ENCODE results near the gene PLOD2. TPM values are rescaled to one million over a fixed set of nuclear protein-coding genes. Genes with fewer than 3 reads are reported as not detected.

Gene PLOD2
- total and polyA plus RNA-seq, 9 of the 15 experiments (the other 6 are each of a cell fraction or from before 2014, with no cell fraction given), result 0.18 to 1.5 (median 0.58) TPM

GRCh38 chr3:146085678-146086077 lies 75.3 kb downstream of the PLOD2 start:
- ChIA-PET POLR2A (no interaction called here), CTCF (ENCODE audit: low intra/inter-chr PET ratio) (interaction anchor here (0.6 kb wide), 1 partner anchor 9 kb away, joined by 3 read pairs; no protein-coding TSS in a partner anchor)
- in situ Hi-C loops (cut with MboI) (no loop called here), intact Hi-C loops (cut with micrococcal nuclease) (no loop called here)
- Histone ChIP-seq H3K9me3 (replicated peaks; ENCODE audit: control insufficient read depth, insufficient read depth, low read depth, low read length) (no peaks in the 10 kb centered on the region), H3K9ac (ENCODE audit: insufficient read depth in 1 of 2, low read depth in 2 of 2, low read length in 2 of 2) (no peak overlapping the region), H3K4me2 (ENCODE audit: insufficient read depth, low read length) (no peak overlapping the region), H3K79me2 (ENCODE audit: control insufficient read depth, insufficient read depth, low read length) (no peaks in the 10 kb centered on the region), H3K36me3 (ENCODE audit: control insufficient read depth, insufficient read depth, low read length) (no peaks in the 10 kb centered on the region), H4K20me1 (replicated peaks; ENCODE audit: control insufficient read depth, insufficient read depth, low read length) (no peaks in the 10 kb centered on the region), H3K27me3 (ENCODE audit: control insufficient read depth in 2 of 2, insufficient read depth in 2 of 2, low read length in 2 of 2) (no peaks in the 10 kb centered on the region), H3K4me1 (replicated peaks in 1 of 2; ENCODE audit: control insufficient read depth in 2 of 2, insufficient read depth in 2 of 2, low read length in 2 of 2) (no peaks in the 10 kb centered on the region), H2AFZ (ENCODE audit: low read depth, low read length) (no peak overlapping the region), H3K9me1 (ENCODE audit: control insufficient read depth, insufficient read depth, low read length) (no peaks in the 10 kb centered on the region), H3K27ac (ENCODE audit: extremely low read depth, low read depth, low read length) (no peak overlapping the region), H3K4me3 (no peak overlapping the region)
- no peak for FAIRE-seq
- DNase-seq (ENCODE audit: extremely low read depth in 1 of 4, low spot score in 3 of 4), result no peak
- TF ChIP-seq, protein P1, sequence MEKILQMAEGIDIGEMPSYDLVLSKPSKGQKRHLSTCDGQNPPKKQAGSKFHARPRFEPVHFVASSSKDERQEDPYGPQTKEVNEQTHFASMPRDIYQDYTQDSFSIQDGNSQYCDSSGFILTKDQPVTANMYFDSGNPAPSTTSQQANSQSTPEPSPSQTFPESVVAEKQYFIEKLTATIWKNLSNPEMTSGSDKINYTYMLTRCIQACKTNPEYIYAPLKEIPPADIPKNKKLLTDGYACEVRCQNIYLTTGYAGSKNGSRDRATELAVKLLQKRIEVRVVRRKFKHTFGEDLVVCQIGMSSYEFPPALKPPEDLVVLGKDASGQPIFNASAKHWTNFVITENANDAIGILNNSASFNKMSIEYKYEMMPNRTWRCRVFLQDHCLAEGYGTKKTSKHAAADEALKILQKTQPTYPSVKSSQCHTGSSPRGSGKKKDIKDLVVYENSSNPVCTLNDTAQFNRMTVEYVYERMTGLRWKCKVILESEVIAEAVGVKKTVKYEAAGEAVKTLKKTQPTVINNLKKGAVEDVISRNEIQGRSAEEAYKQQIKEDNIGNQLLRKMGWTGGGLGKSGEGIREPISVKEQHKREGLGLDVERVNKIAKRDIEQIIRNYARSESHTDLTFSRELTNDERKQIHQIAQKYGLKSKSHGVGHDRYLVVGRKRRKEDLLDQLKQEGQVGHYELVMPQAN (IDR thresholded peaks at IDR 0.05; ENCODE audit: borderline replicate concordance), result no peak
- TF ChIP-seq NR2C1 (IDR thresholded peaks at IDR 0.05), result no peak
- TF ChIP-seq NR2C1 (tag; IDR thresholded peaks at IDR 0.05), result no peak
- TF ChIP-seq CBFA2T3 (IDR thresholded peaks at IDR 0.05), result no peak
- no peak for TF ChIP-seq ZNF668 (CRISPR knock-in tag; IDR thresholded peaks at IDR 0.05)
- TF ChIP-seq SMC3 (conservative IDR thresholded peaks at IDR 0.05; ENCODE audit: insufficient read depth, low read depth, low read length), result no peak
- no peak for TF ChIP-seq BRD9 (IDR thresholded peaks at IDR 0.05; ENCODE audit: low read depth, partially characterized antibody)
- no peak for TF ChIP-seq ZNF740 (CRISPR knock-in tag; IDR thresholded peaks at IDR 0.05)
- TF ChIP-seq ZNF740 (tag; IDR thresholded peaks at IDR 0.05), result no peak
- 0% methylated on average over 2 of the region's 2 CpGs for WGBS (ENCODE audit: insufficient coverage, low coverage, missing lambda C conversion rate)
- BruUV-seq (replicated peaks), result no TSS peak
- no peak for ATAC-seq
